ENCODE measurements around the gene SLMAP.

Gene SLMAP

DNA sequence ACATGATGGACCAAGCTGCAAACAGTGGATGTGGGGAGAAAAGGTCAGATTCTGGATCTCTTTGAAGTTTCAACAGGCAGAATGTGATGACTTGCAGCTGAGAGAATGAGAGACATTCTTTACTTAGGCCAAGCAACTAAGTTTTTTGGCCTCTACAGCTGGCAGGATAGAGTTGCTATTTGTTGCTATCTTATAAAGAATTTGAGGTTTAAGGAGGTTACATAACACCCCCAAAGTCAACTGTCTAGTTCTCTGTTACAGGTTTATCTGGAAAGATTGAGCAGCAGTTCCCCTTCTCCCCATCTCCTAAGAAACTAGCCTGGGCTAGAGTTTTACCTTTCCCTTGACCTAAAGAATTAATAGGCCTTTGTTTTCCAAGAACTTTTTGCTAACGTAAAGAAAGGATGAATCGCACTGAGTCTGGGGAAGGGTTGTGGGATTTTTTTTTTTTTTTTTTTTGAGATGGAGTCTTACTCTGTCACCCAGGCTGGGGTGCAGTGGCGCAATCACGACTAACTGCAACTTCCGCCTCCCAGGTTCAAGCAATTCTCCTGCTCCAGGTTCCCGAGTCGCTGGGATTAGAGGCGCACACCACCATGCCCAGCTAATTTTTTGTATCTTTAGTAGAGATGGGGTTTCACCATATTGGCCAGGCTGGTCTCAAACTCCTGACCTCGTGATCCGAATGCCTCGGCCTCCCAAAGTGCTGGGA is 26.6 kb upstream of the SLMAP start:
- no peaks in the 10 kb centered on the region for H4K20me1 ChIP-seq
- H3K27ac ChIP-seq: no peak overlapping the region
- peaks cover 0 to 16% (median 2%) of the 10 kb centered on the region in 10 experiments; a peak in 7 of 20 replicates for H3K4me1 ChIP-seq
- no peak overlapping the region for H3K4me2 ChIP-seq
- H3K27me3 ChIP-seq: no peaks in the 10 kb centered on the region
- no peak for TF ChIP-seq Cebpa-rat (IDR thresholded peaks at IDR 0.05)
- no peak overlapping the region for H3K9ac ChIP-seq
- no peaks in the 10 kb centered on the region for H3K36me3 ChIP-seq
- no peaks in the 10 kb centered on the region for H3K9me3 ChIP-seq (replicated peaks in 1 of 11)
- H3K4me3 ChIP-seq: no peak overlapping the region

DNA sequence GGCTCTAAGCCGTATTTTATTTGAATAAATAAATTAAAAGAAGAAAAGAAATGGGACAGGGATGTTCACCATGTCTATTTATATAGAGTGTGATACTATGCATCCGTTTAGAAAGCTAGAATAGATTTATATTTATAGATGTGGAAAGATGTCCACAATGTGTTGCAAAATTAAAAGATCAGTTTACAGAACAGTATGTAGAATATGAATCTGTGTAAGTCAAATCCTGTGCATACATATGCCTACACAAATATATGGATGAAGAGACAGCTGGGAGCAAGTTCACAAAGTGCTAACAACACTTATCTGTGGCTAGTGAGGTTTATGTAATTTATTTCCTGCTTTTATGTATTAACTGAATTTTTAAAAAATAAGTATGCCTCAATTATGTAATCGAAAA is 25.4 kb upstream of the SLMAP start:
- Histone ChIP-seq H3K36me3 (no peaks in the 10 kb centered on the region), H3K27ac (no peak overlapping the region), H3K27me3 (no peaks in the 10 kb centered on the region), H3K4me1 (peaks cover 0 to 16% (median 2%) of the 10 kb centered on the region in 10 experiments; a peak in 7 of 20 replicates), H3K4me3 (no peak overlapping the region), H3K9me3 (replicated peaks in 1 of 11) (no peaks in the 10 kb centered on the region), H3K9ac (no peak overlapping the region), H4K20me1 (no peaks in the 10 kb centered on the region), H3K4me2 (no peak overlapping the region)
- no peak for TF ChIP-seq Cebpa-rat (IDR thresholded peaks at IDR 0.05)

- H3K27me3 ChIP-seq: no peaks in the 10 kb centered on the region
- TF ChIP-seq Cebpa-rat (IDR thresholded peaks at IDR 0.05): no peak
- H3K27ac ChIP-seq: no peak overlapping the region
- H3K4me1 ChIP-seq: peaks cover 0 to 16% (median 2%) of the 10 kb centered on the region in 10 experiments; a peak in 7 of 20 replicates
- no peaks in the 10 kb centered on the region for H3K9me3 ChIP-seq (replicated peaks in 1 of 11)
- no peak overlapping the region for H3K4me3 ChIP-seq
- H3K4me2 ChIP-seq: no peak overlapping the region
- H3K36me3 ChIP-seq: no peaks in the 10 kb centered on the region
- H4K20me1 ChIP-seq: no peaks in the 10 kb centered on the region
- no peak overlapping the region for H3K9ac ChIP-seq
These were observed 24.8 kb upstream of the SLMAP start for GRCh38 chr3:57731311-57731710.

- H3K36me3 ChIP-seq: no peaks in the 10 kb centered on the region
- no peak overlapping the region for H3K27ac ChIP-seq
- no peak overlapping the region for H3K4me3 ChIP-seq
- no peaks in the 10 kb centered on the region for H3K9me3 ChIP-seq (replicated peaks in 1 of 11)
- H3K4me1 ChIP-seq: peaks cover 0 to 10% (median 0%) of the 10 kb centered on the region in 10 experiments; a peak in 4 of 20 replicates
- H3K27me3 ChIP-seq: no peaks in the 10 kb centered on the region
- H3K4me2 ChIP-seq: no peak overlapping the region
- no peak for TF ChIP-seq Cebpa-rat (IDR thresholded peaks at IDR 0.05)
- no peaks in the 10 kb centered on the region for H4K20me1 ChIP-seq
- no peak overlapping the region for H3K9ac ChIP-seq
These were observed 22.3 kb upstream of the SLMAP start for GRCh38 chr3:57733790-57734189.

GRCh38 chr3:57735405-57735804 is 20.7 kb upstream of the SLMAP start:
- Histone ChIP-seq H3K27me3 (no peaks in the 10 kb centered on the region), H4K20me1 (no peaks in the 10 kb centered on the region), H3K4me2 (no peak overlapping the region), H3K36me3 (no peaks in the 10 kb centered on the region), H3K4me3 (no peak overlapping the region), H3K9me3 (replicated peaks in 1 of 11) (no peaks in the 10 kb centered on the region), H3K27ac (no peak overlapping the region), H3K9ac (no peak overlapping the region), H3K4me1 (peaks cover 0 to 10% (median 0%) of the 10 kb centered on the region in 10 experiments; a peak in 4 of 20 replicates)
- no peak for TF ChIP-seq Cebpa-rat (IDR thresholded peaks at IDR 0.05)

DNA sequence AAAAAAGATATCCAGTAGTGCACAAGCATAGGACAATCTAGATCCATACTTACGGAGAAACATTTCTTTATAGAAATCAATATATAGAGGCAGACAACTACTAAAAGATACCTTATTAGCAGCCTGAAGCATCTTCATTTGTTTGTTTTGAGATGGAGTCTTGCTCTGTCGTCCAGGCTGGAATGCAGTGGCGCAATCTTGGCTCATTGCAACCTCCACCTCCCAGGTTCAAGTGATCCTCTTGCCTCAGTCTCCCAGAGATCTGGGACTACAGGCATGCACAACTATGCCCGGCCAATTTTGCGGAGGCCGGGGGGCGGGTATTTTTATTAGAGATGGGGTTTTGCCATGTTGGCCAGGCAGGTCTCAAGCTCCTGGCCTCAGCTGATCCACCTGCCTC is 18.3 kb upstream of the SLMAP start:
- Histone ChIP-seq H3K4me2 (no peak overlapping the region), H3K27ac (no peak overlapping the region), H3K9me3 (replicated peaks in 1 of 11) (no peaks in the 10 kb centered on the region), H4K20me1 (no peaks in the 10 kb centered on the region), H3K36me3 (no peaks in the 10 kb centered on the region), H3K9ac (no peak overlapping the region), H3K4me1 (no peaks in the 10 kb centered on the region), H3K4me3 (no peak overlapping the region), H3K27me3 (no peaks in the 10 kb centered on the region)
- TF ChIP-seq Cebpa-rat (IDR thresholded peaks at IDR 0.05): no peak

- no peak overlapping the region for H3K4me3 ChIP-seq
- H3K4me2 ChIP-seq: no peak overlapping the region
- no peak overlapping the region for H3K9ac ChIP-seq
- H3K27ac ChIP-seq: no peak overlapping the region
- H3K4me1 ChIP-seq: peaks cover 0 to 5% (median 0%) of the 10 kb centered on the region in 10 experiments; a peak in 2 of 20 replicates
- H3K36me3 ChIP-seq: no peaks in the 10 kb centered on the region
- no peak for TF ChIP-seq Cebpa-rat (IDR thresholded peaks at IDR 0.05)
- no peaks in the 10 kb centered on the region for H3K27me3 ChIP-seq
- H4K20me1 ChIP-seq: no peaks in the 10 kb centered on the region
- no peaks in the 10 kb centered on the region for H3K9me3 ChIP-seq (replicated peaks in 1 of 11)
These were observed 17.7 kb upstream of the SLMAP start for GRCh38 chr3:57738391-57738790.

DNA sequence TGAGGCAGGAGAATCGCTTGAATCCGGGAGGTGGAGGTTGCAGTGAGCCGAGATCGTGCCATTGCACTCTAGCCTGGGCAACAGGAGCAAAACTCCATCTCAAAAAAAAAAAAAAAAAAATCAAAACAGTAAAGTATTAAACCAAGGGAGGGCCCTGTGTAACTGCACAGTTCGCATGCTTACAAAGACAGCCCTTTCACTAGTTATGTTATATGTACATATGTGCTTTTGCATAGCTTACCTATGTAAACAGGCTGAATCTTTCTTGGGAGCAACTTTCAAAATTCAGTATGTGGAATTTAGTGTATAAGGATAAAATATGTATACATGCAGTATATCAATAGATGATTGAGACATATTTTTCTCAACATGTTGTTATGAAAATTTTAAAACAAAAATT is 16.1 kb upstream of the SLMAP start:
- H3K27me3 ChIP-seq: no peaks in the 10 kb centered on the region
- no peak for TF ChIP-seq Cebpa-rat (IDR thresholded peaks at IDR 0.05)
- H3K27ac ChIP-seq: no peak overlapping the region
- no peak overlapping the region for H3K4me3 ChIP-seq
- H3K4me2 ChIP-seq: no peak overlapping the region
- no peaks in the 10 kb centered on the region for H3K9me3 ChIP-seq (replicated peaks in 1 of 11)
- peaks cover 0 to 8% (median 0%) of the 10 kb centered on the region in 10 experiments; a peak in 2 of 20 replicates for H3K4me1 ChIP-seq
- no peak overlapping the region for H3K9ac ChIP-seq
- H4K20me1 ChIP-seq: no peaks in the 10 kb centered on the region
- H3K36me3 ChIP-seq: no peaks in the 10 kb centered on the region

DNA sequence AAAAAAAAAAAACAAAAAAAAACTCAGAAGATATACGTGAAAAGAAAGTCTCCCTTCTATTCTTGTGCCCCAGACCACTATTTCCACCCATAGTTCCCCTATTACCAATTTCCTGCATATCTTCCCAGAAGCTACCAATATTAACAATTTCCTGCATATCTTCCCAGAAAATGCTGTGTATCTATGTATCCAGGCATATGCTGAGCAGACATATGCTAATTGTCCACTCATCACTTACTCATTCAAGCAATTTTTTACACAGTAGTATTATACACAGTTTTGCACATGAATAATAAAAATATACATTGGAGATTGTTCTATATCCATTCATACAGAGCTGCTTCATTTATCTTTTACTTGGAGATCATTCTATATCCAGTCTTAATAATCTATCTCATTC is 12.6 kb upstream of the SLMAP start:
- no peak overlapping the region for H3K9ac ChIP-seq
- no peak for TF ChIP-seq Cebpa-rat (IDR thresholded peaks at IDR 0.05)
- H3K27me3 ChIP-seq: no peaks in the 10 kb centered on the region
- no peaks in the 10 kb centered on the region for H3K36me3 ChIP-seq
- peaks cover 0 to 8% (median 0%) of the 10 kb centered on the region in 10 experiments; a peak in 2 of 20 replicates for H3K4me1 ChIP-seq
- H3K4me2 ChIP-seq: peak overlapping the region in 1 of 11 experiments; percentile 24; a peak in 1 of 22 replicates
- H4K20me1 ChIP-seq: no peaks in the 10 kb centered on the region
- no peaks in the 10 kb centered on the region for H3K9me3 ChIP-seq (replicated peaks in 1 of 11)
- no peak overlapping the region for H3K27ac ChIP-seq
- no peak overlapping the region for H3K4me3 ChIP-seq

DNA sequence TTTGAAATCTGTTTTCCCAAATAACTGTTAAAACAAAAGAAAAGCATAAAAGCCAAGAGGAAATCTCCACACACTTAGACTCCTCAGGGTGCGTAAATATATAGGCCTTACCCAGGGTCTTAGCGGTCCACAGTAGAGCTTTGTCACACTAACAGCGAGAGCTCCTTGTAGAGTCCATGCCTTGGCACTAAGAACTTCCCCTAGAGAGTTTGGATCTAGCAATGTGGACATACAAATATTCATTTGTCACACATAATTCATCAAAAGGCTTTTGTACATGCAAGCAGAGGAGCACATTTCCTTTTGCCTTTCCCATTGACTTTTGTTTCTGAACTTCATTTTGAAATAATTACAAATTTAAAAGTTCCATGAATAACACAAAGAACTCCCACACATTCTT is 11.0 kb upstream of the SLMAP start:
- peaks cover 0 to 8% (median 0%) of the 10 kb centered on the region in 10 experiments; a peak in 2 of 20 replicates for H3K4me1 ChIP-seq
- H3K9ac ChIP-seq: no peak overlapping the region
- no peaks in the 10 kb centered on the region for H4K20me1 ChIP-seq
- no peak overlapping the region for H3K4me2 ChIP-seq
- no peak for TF ChIP-seq Cebpa-rat (IDR thresholded peaks at IDR 0.05)
- no peak overlapping the region for H3K4me3 ChIP-seq
- no peak overlapping the region for H3K27ac ChIP-seq
- no peaks in the 10 kb centered on the region for H3K36me3 ChIP-seq
- no peaks in the 10 kb centered on the region for H3K9me3 ChIP-seq (replicated peaks in 1 of 11)
- no peaks in the 10 kb centered on the region for H3K27me3 ChIP-seq

Data from BLaER1 treated with 17β-estradiol and CSF1 and Interleukin-3, amounts not matched to agents 10 nM and 100 nM (cell line).